Stomach smooth muscle (tissue), 2 donors: ENCODE results near the gene ELSPBP1.
"Not testable (repeated sequence)": the region's sequence is repeated elsewhere in the genome, so short reads cannot be mapped to it uniquely, and the experiment has no call there.

Experiments used
- H3K27ac ChIP-seq: one replicate; pipeline ENCODE4 v1.7.0; 2013; ENCODE audit warnings: mild to moderate bottlenecking, low read length, inconsistent platforms
- H3K27me3 ChIP-seq, 2 donors: one replicate each; pipeline ENCODE4 v1.7.0; 2013; ENCODE audit warnings: low read length in 2 of 2; ENCODE audit not compliant: insufficient read depth in 2 of 2, control insufficient read depth in 1 of 2
- H3K36me3 ChIP-seq, 2 donors: one replicate each; pipeline ENCODE4 v1.7.0; 2013; ENCODE audit warnings: low read length in 2 of 2; ENCODE audit not compliant: control insufficient read depth in 2 of 2, insufficient read depth in 2 of 2
- H3K4me1 ChIP-seq: one replicate; pipeline ENCODE4 v1.7.0; 2013; ENCODE audit warnings: low read length; ENCODE audit not compliant: control insufficient read depth, insufficient read depth
- H3K4me3 ChIP-seq, 2 donors: one replicate each; pipeline ENCODE4 v1.7.0; 2013; ENCODE audit warnings: low read length in 2 of 2
- H3K9ac ChIP-seq, 2 donors: one replicate each; pipeline ENCODE4 v1.7.0; 2013; ENCODE audit warnings: low read length in 2 of 2, mild to moderate bottlenecking in 1 of 2
- H3K9me3 ChIP-seq, 2 donors: one replicate each; pipeline ENCODE4 v1.7.0; 2013; ENCODE audit warnings: low read length in 2 of 2; ENCODE audit not compliant: control insufficient read depth in 2 of 2
- donor health status: healthy.
- donor health status: Pancreatic carcinoma.

ELSPBP1 gene

DNA sequence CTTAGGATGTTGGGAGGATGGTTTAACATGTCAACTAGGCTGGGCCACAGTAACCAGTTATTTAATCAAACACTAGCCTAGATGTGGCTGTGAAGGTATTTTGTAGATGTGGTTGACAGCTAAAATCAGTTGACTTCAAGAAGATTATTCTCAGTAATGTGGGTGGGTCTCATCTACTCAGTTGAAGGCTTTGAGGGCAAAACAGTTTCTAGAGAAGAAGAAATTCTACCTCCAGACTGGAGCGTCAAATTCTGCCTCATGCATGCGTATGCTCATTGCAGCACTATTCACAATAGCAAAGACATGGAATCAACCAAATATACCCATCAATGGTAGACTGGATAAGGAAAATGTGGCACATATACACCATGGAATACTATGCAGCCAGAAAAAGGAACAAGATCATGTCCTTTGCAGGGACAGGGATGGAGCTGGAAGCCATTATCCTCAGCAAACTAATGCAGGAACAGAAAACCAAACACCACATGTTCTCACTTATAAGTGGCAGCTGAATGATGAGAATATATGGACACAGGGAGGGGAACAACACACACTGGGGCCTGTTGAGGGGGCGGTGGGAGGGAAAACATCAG, 75.8 kb downstream of the ELSPBP1 start:
- peaks cover 11 to 26% of the 10 kb centered on the region in 2 donors for H3K36me3 ChIP-seq
- H3K27ac ChIP-seq: not testable (repeated sequence)

More for the DNA sequence above, 75.8 kb downstream of the ELSPBP1 start:
- H3K9me3 ChIP-seq, H3K9ac ChIP-seq, H3K4me1 ChIP-seq, H3K27me3 ChIP-seq, H3K4me3 ChIP-seq: not testable (repeated sequence)
